ENCODE measurements around the gene CCL18.
"Not testable (repeated sequence)": the region's sequence is repeated elsewhere in the genome, so short reads cannot be mapped to it uniquely, and the experiment has no call there.

- TF ChIP-seq POLR2A (IDR thresholded peaks at IDR 0.05) = not testable (repeated sequence)
- TF ChIP-seq, protein P1, sequence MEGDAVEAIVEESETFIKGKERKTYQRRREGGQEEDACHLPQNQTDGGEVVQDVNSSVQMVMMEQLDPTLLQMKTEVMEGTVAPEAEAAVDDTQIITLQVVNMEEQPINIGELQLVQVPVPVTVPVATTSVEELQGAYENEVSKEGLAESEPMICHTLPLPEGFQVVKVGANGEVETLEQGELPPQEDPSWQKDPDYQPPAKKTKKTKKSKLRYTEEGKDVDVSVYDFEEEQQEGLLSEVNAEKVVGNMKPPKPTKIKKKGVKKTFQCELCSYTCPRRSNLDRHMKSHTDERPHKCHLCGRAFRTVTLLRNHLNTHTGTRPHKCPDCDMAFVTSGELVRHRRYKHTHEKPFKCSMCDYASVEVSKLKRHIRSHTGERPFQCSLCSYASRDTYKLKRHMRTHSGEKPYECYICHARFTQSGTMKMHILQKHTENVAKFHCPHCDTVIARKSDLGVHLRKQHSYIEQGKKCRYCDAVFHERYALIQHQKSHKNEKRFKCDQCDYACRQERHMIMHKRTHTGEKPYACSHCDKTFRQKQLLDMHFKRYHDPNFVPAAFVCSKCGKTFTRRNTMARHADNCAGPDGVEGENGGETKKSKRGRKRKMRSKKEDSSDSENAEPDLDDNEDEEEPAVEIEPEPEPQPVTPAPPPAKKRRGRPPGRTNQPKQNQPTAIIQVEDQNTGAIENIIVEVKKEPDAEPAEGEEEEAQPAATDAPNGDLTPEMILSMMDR (IDR thresholded peaks at IDR 0.05) = not testable (repeated sequence)
These were observed 44.2 kb downstream of the CCL18 start for GRCh38 chr17:36108265-36108664.
